ENCODE results near the gene TMPRSS3.
"Not testable (repeated sequence)": the region's sequence is repeated elsewhere in the genome, so short reads cannot be mapped to it uniquely, and the experiment has no call there.

The TMPRSS3 gene

DNA sequence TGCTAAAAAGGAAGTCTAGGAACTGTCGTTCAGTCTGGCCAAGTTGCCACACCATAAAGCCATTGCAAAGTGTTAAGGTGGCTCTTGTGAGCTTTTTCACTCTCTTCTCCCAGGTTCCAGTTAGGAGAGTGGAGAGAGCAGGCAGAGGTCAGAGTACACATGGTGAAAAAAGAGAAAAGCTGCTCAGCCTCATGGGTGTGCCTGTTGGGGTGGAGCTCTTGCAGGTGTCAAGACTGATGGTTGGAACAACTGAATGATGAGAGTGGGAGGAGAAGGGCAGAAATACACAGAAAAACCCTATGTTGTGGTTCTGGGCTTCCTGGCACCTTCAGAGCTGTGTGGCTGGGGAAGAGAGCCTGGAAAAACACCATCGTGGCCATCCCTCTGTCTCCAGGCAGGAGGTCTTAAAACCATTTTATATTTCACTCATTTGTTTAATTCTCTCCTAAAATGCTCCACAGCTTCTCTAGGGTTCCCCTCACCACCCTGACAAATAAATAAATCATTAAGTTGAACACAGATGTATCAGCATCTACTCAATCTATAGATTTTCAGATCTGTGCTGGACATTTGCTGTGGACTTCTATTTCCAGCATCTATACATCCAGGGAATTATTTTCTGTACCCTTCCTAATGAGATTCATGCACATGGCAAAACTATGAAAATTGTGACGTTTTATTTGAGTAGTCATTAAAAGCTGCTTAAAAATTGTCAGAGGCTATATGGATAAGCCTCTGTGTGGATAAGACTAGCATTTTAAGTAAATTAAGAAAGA is 25.4 kb upstream of the TMPRSS3 start:
- Mint-ChIP-seq H3K9me3 (ENCODE audit: low read depth) (no peaks in the 10 kb centered on the region), H3K27ac (peak overlapping the region; percentile 95), H3K4me1 (ENCODE audit: low read depth) (peaks cover 88% of the 10 kb centered on the region), H3K4me3 (peak overlapping the region; percentile 36), H3K36me3 (peaks cover 38% of the 10 kb centered on the region), H3K27me3 (no peaks in the 10 kb centered on the region)

DNA sequence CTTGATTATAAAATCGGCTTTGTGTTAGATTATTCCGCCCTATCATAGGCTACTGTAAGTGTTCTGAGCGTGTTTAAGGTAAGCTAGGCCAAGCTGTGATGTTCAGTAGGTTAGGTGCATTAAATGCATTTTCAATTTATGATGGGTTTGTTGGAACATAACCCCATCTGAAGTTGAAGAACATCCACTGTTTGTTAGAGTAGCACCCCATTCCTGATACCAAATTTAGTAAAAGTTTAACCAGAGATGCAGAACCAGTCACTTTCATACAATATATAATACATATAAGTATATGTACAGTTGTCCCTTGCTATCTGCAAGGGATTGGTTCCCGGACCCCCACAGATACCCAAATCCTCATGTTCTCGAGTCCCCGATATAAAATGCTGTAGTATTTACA is 24.0 kb upstream of the TMPRSS3 start:
- Mint-ChIP-seq H3K9me3 (ENCODE audit: low read depth) (no peaks in the 10 kb centered on the region), H3K27ac (peak overlapping the region; percentile 84), H3K27me3 (no peaks in the 10 kb centered on the region), H3K36me3 (peaks cover 36% of the 10 kb centered on the region), H3K4me3 (no peak overlapping the region), H3K4me1 (ENCODE audit: low read depth) (peaks cover 88% of the 10 kb centered on the region)

DNA sequence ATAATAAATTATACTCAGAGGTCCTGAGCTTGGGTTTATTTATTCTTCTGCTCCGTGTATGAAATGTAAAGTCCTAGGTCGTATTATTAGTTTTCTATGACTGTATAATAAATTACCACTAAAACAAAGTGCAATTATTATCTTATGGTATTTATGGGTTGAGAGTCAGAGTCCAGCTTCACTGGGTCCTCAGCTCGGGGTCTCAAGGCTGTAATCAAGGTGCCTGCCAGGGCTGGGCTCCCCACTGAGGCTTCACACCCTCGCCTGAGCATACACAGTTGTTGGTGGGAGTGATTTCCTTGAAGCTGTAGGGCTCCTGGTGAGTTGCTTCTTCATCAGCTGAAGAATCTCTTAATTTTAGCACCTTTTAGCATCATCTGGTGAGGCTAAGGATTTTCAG is 23.0 kb upstream of the TMPRSS3 start:
- Mint-ChIP-seq H3K27me3 (no peaks in the 10 kb centered on the region), H3K27ac (peak overlapping the region; percentile 50), H3K9me3 (ENCODE audit: low read depth) (no peaks in the 10 kb centered on the region), H3K36me3 (peaks cover 37% of the 10 kb centered on the region), H3K4me3 (peak overlapping the region; percentile 18), H3K4me1 (ENCODE audit: low read depth) (peaks cover 88% of the 10 kb centered on the region)

DNA sequence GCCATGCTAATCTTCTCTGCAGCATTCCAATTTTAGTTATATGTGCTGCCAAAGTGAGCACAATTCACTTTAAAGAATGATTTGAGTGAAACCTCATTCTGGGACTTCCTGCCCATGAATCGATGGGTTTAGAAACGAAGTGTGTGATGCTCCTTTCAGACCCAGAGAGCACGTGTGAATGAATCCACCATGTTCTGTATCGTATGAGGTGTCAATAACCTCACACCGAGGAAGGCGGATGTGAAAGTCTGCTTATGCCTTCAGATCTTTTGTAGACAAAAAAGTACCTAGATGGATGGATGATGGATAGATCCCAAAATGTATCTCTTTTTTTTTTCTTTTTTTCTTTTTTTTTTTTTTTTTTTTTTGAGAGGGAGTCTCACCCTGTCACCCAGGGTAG is 21.7 kb upstream of the TMPRSS3 start:
- Mint-ChIP-seq H3K27ac (peak overlapping the region; percentile 83), H3K4me1 (ENCODE audit: low read depth) (peaks cover 83% of the 10 kb centered on the region), H3K4me3 (peak overlapping the region; percentile 21), H3K27me3 (no peaks in the 10 kb centered on the region), H3K36me3 (peaks cover 37% of the 10 kb centered on the region), H3K9me3 (ENCODE audit: low read depth) (no peaks in the 10 kb centered on the region)

DNA sequence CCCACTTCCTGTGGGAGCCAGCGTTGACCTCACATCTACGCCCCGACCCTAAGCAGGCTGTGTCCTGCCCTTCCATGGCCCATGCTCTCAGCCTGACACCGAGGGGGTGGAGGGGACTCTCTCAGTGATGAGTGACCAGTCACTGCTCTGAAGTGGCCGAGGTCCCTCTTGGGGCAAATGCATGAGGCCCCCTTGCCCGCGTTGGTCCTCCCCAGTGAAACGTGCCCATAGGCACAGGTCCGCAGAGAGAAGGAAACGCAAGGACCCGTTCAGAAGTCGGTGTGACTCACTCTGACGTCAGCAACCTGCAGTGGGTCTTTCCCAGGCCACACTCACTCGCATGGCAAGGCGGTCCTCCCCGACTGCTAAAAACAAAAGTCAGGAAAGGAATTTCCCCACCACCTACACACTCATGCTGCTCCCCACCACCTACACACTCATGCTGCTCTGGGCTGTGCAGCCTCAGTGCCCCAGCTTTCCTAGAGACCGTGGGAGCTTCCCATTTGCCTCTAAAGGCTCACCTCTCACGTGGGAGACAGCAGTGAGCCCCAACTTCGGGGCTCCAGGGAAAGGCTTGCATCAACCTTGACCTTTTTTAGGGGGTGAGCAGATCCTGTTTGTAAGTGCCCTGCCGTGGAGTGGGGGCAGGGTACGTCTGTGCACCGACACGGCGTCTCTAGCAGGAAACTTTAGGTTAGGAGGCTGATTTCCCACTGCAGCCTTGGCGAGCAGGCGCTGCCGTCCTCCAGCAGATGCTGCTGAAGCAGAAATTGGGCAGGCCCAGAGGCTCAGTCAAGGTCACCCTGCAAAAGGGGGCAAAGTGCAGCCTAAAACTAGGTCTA is 19.3 kb upstream of the TMPRSS3 start:
- peaks cover 64% of the 10 kb centered on the region for H3K4me1 Mint-ChIP-seq (ENCODE audit: low read depth)
- no peaks in the 10 kb centered on the region for H3K27me3 Mint-ChIP-seq
- H3K4me3 Mint-ChIP-seq: peak overlapping the region; percentile 78
- H3K27ac Mint-ChIP-seq: peak overlapping the region; percentile 100
- peaks cover 27% of the 10 kb centered on the region for H3K36me3 Mint-ChIP-seq
- no peaks in the 10 kb centered on the region for H3K9me3 Mint-ChIP-seq (ENCODE audit: low read depth)

DNA sequence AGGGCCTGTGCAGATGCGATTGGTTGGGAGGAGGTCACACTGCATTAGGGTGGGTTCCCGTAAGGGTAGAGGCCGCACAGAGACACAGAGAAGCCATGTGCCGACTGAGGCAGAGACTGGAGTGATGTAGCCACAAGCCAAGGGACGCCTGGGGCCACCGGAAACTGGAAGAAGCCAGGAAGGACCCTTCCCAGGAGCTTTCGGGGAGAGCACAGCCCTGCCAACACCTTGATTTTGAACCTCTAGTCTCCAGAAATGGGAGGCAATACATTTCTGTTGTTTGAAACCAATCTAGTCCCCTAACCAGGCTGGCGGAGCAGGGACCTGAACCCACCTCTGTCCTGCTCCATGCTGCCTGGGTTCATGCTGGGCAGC is 18.7 kb upstream of the TMPRSS3 start:
- Mint-ChIP-seq H3K36me3 (peaks cover 28% of the 10 kb centered on the region), H3K9me3 (ENCODE audit: low read depth) (no peaks in the 10 kb centered on the region), H3K4me1 (ENCODE audit: low read depth) (peaks cover 67% of the 10 kb centered on the region), H3K27me3 (no peaks in the 10 kb centered on the region), H3K4me3 (peak overlapping the region; percentile 78), H3K27ac (peak overlapping the region; percentile 100)

DNA sequence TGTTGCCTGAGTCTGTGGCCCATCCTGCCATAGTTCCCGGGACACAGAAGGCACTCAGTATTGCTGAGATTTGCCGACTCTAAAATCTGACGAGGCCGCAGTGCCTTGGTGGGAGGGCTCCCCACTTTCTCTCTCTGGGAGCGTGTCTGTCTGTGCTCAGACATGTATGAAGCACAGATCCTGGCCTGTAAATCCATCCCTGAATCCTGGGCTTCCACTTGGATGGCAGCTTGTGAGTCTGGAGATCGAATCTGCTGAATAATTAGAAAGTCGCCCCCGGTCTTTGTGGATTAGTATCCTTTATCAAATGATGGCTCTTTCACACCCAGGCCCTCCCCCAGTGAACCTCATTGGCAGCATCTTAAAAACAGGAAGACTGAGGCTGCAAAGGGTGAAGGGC is 18.2 kb upstream of the TMPRSS3 start:
- Mint-ChIP-seq H3K36me3 (peaks cover 23% of the 10 kb centered on the region), H3K27ac (peak overlapping the region; percentile 100), H3K4me1 (ENCODE audit: low read depth) (peaks cover 67% of the 10 kb centered on the region)

DNA sequence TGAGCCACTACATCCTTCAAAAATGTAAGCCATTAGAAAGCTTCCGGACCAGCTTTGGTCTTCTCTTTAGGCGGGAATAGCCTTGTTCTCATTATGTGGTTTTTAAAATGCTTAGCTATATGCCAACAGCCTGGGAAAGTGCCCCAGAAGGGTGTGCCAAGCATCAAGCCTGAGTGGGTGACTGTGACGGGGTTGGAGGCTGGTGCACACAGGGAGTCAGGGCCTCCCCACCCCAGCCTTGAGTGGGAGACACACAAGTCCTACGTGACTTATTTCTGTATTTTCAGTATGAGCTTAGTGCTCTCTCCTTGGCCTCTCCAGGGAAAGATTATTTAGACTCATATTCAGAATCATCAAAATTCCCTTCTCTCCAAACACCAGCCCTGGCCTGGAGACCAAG is 17.6 kb upstream of the TMPRSS3 start:
- Mint-ChIP-seq H3K9me3 (ENCODE audit: low read depth) (no peaks in the 10 kb centered on the region), H3K36me3 (peaks cover 19% of the 10 kb centered on the region), H3K4me1 (ENCODE audit: low read depth) (peaks cover 65% of the 10 kb centered on the region), H3K4me3 (peak overlapping the region; percentile 46), H3K27ac (peak overlapping the region; percentile 100), H3K27me3 (no peaks in the 10 kb centered on the region)

More for the DNA sequence above, 18.2 kb upstream of the TMPRSS3 start:
- H3K4me3 Mint-ChIP-seq: peak overlapping the region; percentile 46
- H3K9me3 Mint-ChIP-seq (ENCODE audit: low read depth): no peaks in the 10 kb centered on the region
- H3K27me3 Mint-ChIP-seq: no peaks in the 10 kb centered on the region

DNA sequence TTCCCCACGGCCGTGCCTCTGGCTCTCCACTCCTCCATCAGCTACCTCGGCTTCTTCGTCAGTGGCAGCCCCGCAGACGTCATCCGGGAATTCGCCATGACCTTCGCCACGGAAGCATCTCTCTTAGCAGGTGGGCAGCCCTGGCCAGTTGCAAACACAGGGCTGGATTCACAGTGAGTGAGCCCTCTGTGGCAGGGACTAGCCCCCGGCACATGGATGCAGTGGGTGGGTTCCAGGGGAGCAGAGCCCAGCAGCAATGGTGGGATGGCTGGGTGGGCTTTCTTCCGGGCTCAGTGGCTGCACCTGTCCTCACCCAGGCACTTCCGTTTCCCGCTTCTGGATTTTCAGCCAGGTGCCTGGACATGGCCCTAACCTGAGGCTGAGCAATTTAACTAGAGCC is 17.2 kb upstream of the TMPRSS3 start:
- H3K27ac Mint-ChIP-seq: peak overlapping the region; percentile 100
- H3K4me3 Mint-ChIP-seq: no peak overlapping the region
- no peaks in the 10 kb centered on the region for H3K27me3 Mint-ChIP-seq
- no peaks in the 10 kb centered on the region for H3K9me3 Mint-ChIP-seq (ENCODE audit: low read depth)
- peaks cover 19% of the 10 kb centered on the region for H3K36me3 Mint-ChIP-seq
- peaks cover 66% of the 10 kb centered on the region for H3K4me1 Mint-ChIP-seq (ENCODE audit: low read depth)

DNA sequence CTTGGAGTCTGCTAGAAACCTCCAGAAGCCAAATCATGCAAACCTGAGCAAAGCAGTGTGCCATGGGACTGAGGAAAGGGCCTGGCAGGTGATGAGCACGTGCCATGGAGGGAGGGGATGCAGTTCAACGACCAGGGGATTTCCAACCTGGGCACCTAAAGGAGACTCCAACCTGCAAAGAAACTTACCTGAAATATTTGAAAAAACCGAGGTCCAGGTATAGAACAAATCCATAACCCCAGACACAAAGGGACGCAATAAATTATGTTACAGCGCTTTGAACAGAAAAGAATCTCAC is 16.7 kb upstream of the TMPRSS3 start:
- no peaks in the 10 kb centered on the region for H3K9me3 Mint-ChIP-seq (ENCODE audit: low read depth)
- H3K27me3 Mint-ChIP-seq: no peaks in the 10 kb centered on the region

DNA sequence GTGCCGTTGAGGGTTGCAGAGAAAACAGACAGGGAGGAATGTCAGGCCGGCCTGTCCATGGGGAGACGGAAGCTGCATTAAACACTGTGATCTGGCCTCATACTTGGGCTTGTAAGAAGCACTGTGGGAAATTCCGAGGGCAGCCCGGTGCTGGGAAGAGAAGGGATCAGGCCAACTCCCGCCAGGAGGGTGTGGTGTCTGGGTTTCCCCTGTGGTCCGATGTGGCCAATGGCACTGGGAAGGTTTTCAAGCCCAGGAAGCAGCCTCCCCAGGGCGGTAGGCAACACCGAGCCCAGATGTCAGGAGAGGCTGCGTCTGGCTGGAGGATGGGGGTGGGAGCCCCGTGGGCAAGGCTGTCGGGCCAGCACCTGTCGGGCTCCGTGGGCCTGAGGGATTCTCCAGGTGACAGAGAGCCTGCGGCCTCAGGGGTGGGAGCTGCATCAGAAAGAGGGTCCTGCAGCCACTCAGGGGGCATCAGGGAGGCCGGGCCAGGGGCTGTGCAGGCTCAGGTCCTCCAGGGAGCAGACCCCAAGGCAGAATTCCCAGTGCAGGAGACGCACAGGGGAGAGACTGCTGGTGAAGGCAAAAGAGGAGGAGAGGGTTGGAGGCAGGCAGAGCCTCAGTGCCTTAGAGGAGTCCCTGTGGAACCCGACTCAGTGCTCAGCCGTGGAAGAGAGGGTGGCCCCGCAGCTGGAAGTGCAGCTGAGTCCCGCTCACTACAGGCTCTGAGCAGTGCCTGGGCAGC is 16.2 kb upstream of the TMPRSS3 start:
- Mint-ChIP-seq H3K9me3 (ENCODE audit: low read depth) (no peaks in the 10 kb centered on the region), H3K4me1 (ENCODE audit: low read depth) (peaks cover 71% of the 10 kb centered on the region), H3K27me3 (no peaks in the 10 kb centered on the region), H3K4me3 (no peak overlapping the region), H3K27ac (no peak overlapping the region), H3K36me3 (peaks cover 18% of the 10 kb centered on the region)

More for the DNA sequence above, 16.7 kb upstream of the TMPRSS3 start:
- peaks cover 19% of the 10 kb centered on the region for H3K36me3 Mint-ChIP-seq
- H3K27ac Mint-ChIP-seq: no peak overlapping the region
- no peak overlapping the region for H3K4me3 Mint-ChIP-seq
- H3K4me1 Mint-ChIP-seq (ENCODE audit: low read depth): peaks cover 69% of the 10 kb centered on the region

DNA sequence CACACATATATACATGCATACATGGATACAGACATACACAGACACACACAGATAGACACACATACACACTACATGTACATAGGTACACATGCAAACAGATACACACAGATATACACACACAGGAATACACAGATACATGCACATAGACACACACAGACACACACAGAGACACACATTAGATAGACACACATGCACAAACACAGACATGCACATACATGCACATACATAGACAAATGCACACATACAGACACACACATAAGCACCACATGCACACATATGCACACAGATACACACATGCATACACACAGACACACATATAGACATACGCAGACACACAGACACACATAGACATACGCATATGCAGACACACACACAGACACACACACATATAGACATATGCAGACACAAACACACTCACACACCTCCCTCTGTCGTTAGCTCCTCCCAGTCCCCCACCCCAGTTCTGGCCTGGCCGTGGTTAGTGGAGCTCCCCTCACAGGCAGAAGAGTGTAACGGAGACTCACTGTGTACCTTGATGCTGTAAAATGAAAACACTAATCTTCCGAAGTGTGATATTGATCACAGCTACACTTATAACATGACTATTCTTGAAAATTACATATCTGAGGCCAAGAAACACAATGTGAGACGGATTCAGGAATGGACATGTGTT is 15.5 kb upstream of the TMPRSS3 start:
- Mint-ChIP-seq H3K4me3 (no peak overlapping the region), H3K27ac (no peak overlapping the region), H3K9me3 (ENCODE audit: low read depth) (no peaks in the 10 kb centered on the region), H3K36me3 (peaks cover 23% of the 10 kb centered on the region), H3K27me3 (no peaks in the 10 kb centered on the region), H3K4me1 (ENCODE audit: low read depth) (peaks cover 72% of the 10 kb centered on the region)

DNA sequence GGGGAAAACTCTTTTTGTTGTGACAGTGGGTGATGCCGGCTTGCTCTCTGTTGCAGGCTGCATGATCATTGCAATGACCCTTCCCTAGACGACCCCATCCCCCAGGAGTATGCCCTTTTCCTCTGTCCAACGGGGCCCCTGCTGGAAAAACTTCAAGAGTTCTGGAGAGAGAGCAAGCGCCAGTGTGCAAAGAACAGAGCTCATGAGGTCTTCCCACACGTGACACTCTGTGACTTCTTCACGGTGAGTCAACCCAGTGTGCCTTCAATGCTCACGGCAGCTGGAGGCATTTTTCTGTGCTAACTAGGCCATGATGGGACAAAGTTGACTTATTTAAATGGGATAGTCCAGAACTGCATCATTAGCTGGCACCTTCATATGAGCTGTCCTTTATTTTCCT is 13.5 kb upstream of the TMPRSS3 start:
- peak overlapping the region; percentile 80 for H3K27ac Mint-ChIP-seq
- peaks cover 67% of the 10 kb centered on the region for H3K4me1 Mint-ChIP-seq (ENCODE audit: low read depth)
- no peaks in the 10 kb centered on the region for H3K27me3 Mint-ChIP-seq
- H3K9me3 Mint-ChIP-seq (ENCODE audit: low read depth): no peaks in the 10 kb centered on the region
- peaks cover 23% of the 10 kb centered on the region for H3K36me3 Mint-ChIP-seq
- H3K4me3 Mint-ChIP-seq: peak overlapping the region; percentile 54

DNA sequence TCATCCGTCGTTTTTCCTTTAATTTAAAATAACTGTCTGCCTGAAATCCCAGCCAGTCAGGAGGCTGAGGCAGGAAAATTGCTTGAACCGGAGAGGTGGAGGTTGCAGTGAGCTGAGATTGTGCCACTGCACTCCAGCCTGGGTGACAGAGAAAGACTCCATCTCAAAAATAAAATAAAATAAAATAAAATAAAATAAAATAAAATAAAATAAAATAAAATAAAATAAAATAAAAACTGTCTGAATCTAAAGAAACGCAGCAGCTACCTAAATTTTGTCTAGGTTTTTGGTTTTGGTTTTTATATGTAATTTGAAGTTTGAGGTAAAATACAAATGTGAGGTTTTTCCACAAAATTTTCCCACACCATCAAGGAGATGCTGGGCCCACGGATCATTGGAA is 12.9 kb upstream of the TMPRSS3 start:
- H3K27ac Mint-ChIP-seq: peak overlapping the region; percentile 80
- H3K4me3 Mint-ChIP-seq: peak overlapping the region; percentile 54
- not testable (repeated sequence) for H3K27me3 Mint-ChIP-seq; H3K9me3 Mint-ChIP-seq (ENCODE audit: low read depth)
- H3K36me3 Mint-ChIP-seq: peaks cover 20% of the 10 kb centered on the region
- peaks cover 63% of the 10 kb centered on the region for H3K4me1 Mint-ChIP-seq (ENCODE audit: low read depth)

Data from activated naive CD8-positive, alpha-beta T cell (primary cell).